ENCODE results near the gene HNF1B.

Gene HNF1B

GRCh38 chr17:37736428-37736827 lies 8.4 kb downstream of the HNF1B start:
- DNase-seq (ENCODE audit: low read depth in 2 of 2): no peak

DNA sequence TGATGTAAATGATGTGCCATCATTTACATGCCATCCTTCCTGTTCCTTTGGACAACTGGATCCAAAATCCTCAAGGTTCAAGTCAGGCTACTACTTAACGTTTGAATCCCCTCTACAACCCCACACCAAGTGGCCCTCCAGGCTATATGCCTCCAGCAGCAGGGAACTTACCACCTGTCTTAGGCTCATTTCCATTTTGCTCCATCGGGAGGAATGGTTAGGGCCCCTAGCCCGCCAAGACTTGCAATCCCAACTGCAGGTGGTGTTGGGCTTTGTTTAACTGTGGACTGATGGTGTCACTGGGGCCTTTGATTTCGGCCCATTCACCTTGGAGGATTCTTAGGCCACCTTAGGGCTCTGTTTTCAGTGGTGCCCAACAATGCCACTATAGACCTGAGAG lies 9.7 kb downstream of the HNF1B start:
- DNase-seq (ENCODE audit: low read depth in 2 of 2): no peak

DNA sequence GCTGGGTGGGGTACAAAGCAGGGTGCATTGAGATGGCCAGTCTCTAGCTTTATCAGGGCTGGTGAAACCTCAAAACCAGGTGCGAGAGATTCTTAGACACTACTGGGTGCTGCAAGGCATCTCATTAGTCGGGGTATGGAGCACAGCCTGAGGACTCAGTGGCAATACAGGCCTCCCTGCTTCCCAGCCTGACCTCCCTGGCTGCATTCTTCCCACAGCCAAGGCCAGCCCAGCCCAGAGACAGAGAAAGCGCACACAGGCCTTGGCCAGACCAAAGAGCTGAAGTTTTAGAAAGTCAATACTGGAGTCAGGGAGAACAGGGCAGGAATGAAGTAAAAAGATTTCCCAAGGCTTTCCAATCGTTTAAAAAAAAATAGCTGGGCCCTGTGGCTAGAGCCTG lies 12.5 kb downstream of the HNF1B start:
- DNase-seq (ENCODE audit: low read depth in 2 of 2): no peak

DNA sequence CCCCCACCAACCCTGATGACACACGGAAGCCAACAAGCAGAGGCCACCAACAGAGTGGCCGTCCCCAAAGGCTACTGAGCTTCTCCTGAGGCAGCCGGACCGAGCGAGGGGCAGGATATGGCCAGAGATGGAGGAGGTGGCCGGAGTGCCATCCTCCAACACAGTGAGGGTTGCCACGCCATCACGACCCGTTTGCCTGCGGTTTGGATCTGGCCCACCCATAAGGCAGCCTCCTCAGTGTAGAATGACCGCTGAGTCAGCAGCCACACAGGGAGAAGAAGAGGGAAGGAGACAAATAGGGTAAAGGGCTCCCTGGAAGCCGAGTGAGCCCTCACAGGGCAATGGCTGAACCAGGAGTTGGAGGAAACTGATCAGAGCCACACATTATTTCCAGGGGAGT lies 13.8 kb downstream of the HNF1B start:
- DNase-seq (ENCODE audit: low read depth in 2 of 2): no peak

GRCh38 chr17:37729905-37730304 lies 15.0 kb downstream of the HNF1B start:
- DNase-seq (ENCODE audit: low read depth in 2 of 2): no peak

DNA sequence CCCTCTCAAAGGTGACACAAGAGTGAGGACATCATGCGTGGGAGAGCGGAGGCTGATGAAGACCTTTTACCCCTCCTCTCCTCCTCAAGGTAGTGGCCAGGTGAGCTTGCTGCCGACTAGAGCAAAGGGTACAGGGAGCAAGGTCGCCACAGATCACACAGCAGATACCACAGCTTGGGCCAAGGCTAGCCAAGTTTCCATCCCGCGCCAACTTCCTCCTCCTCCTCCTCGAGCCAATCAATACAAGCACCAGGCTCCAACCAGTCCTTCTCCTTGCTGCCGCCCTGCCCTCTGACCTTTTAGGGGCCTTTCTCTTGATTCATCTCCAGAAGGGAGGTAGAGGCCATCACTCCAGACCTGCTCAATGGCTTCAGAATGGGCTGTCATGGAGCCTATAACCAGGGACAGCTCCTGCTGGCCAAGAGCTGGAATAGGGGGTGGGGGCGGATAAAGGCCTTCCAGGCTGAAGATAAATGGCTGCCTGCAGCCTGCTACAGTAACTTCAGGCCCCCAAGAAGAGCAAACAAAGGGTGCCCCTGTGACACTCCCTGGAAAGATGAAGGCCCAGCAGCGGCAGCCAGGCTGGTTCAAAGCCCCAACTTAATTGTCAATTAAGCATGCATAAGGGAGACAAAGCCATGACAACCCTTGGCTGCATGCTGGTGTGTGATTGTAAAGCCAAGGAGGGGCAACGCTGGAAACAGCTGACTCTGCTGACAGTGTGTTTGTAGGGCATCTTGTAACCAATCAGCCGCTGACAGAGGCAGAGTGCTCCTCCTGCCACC lies 17.8 kb downstream of the HNF1B start:
- DNase-seq (ENCODE audit: low read depth in 2 of 2): no peak

DNA sequence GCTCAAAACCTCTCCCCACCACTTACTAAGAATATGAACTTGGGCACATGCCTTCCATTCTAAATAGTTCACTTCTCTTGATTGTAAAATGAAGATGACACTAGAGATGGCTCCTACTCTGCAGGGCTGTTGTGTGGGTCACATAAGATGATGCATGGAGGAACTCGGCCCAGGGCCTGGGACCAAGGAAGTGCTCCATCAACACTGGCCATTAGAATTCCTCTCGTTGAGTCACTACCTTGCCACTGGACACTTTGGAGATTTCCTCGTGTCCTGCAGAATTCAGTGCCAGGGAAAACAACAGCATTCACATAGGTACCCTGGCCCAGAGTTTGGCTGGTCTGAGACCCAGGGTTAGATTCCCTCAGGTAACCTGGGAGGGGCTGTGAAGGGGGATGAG lies 18.6 kb downstream of the HNF1B start:
- DNase-seq (ENCODE audit: low read depth in 2 of 2): no peak

DNA sequence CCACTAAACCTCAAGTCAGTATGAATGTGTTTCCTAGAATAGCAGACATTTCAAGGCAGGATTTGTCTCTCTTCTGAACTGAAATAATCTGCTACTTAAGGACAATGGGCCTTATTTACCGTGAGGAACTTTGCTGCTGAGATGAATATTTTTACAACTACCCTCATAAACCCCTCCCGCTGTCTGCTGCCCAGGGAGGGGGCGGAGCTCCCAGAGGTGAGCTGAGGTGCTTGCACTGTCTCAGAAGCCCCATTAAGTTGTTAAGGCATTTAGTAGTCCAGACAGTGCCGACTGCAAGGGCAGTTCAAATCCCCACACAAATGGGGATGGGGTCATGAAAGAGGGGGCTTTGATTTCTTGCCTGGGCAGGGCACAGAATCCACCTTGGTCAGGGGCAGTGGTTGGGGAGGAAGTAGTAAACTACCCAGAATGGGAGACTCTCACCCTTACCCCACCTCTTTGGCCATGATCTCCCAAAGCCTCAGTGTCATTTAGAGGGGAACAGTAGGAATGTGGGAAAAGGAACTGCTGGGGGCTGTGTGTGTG lies 19.2 kb downstream of the HNF1B start:
- no peak for DNase-seq (ENCODE audit: low read depth in 2 of 2)

DNA sequence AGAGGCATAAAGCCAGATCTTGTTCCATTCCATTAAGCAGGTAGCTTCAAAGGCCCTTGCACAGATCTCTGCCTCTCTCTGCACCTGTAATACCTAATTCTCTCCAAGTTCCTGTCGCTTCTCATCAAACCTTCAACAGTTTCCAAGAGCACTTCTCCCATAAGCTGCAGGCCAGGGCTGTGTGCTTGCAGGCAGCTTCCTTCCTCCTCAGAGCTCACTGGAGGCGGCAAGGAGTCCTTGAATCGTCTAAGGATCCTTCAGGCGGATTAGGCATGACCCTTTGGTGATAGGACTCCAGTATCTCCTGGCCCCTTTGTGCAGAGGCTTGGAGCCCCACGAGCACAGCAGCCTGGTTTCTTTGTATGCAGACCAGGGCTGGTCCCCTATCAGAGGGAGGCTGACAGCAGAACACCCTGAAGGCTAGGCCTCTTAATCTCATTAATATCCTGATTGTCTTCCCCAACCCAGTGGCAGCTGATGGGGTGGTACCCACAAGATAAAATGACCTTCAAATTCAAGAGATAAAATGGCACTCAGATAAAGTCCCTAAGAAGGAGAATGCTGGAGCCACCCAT lies 19.8 kb downstream of the HNF1B start:
- DNase-seq (ENCODE audit: low read depth in 2 of 2): no peak

GRCh38 chr17:37720989-37721388 lies 23.9 kb downstream of the HNF1B start:
- no peak for DNase-seq (ENCODE audit: low read depth in 2 of 2)

DNA sequence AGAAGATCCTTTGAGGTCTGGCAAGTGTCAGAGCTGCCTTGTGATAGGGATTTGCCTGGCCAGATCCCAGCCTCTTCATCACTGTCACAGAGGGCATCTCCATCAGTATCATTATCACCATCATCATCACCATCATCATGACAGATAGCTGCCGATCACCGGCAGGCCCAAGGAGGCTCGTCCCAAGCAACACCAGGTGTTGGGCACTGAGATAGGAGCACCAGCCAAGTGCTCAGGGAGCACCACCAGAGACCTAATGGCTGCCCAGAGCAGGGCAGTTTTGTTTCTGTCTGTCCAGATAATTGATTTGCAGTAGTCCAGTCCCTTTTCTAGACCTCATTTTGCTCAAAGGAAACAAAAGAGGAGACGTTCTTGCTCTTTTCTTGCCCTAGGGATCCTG lies 25.0 kb downstream of the HNF1B start:
- no peak for DNase-seq (ENCODE audit: low read depth in 2 of 2)

- no peak for DNase-seq (ENCODE audit: low read depth in 2 of 2)
Observed at GRCh38 chr17:37718324-37719048, 26.4 kb downstream of the HNF1B start.

DNA sequence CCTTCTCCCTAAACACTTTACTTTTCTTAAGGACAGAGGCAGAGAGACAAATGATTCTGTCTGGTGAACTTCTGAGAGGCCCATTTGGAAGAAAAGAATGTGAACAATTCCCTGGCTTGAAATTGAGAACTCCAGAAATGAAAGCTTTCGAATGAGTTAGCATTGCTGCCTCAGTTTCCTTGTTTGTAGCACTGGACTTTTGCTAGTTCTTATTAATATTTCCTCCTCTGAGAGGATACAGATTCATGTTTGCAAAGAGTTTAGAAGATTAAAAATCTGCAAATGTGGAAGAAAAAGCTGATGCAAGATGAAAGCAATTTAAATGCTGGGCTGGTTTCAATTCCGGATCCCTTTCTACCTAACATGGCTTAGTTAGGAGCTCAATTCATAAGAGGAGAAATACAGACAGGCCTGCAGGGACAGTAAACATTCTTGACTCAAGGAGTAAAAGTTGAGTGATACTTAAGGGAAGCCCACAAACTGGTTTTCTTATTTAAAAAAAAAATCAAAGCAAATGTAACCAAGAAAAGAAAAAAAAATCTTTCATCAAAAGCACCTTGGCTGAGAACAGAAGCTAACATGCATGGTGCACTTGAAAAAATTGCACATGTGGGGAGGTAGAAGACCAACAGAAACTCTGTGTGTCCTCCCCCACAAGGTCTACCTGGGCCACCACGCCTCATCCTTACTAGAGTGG lies 27.1 kb downstream of the HNF1B start:
- DNase-seq (ENCODE audit: low read depth in 2 of 2): no peak

DNA sequence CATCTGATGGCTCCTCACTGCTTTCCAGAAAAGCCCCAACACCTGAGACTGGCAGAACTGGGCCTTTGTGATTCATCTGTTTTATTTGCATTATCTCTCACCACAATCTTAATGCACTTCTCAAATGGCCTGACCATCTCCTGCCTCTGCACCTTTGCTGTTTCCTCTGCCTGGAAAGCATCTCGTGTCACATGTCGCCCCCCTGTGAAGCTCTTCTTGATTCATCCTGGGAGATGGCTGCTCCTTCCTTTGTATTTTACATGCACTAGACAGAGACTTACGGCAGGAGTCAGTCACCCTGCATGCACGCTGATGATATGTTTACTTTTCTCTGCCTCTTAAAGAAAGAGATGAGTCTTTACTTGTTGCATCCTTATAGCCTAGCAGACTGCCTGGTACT lies 30.0 kb downstream of the HNF1B start:
- no peak for DNase-seq (ENCODE audit: low read depth in 2 of 2)

DNA sequence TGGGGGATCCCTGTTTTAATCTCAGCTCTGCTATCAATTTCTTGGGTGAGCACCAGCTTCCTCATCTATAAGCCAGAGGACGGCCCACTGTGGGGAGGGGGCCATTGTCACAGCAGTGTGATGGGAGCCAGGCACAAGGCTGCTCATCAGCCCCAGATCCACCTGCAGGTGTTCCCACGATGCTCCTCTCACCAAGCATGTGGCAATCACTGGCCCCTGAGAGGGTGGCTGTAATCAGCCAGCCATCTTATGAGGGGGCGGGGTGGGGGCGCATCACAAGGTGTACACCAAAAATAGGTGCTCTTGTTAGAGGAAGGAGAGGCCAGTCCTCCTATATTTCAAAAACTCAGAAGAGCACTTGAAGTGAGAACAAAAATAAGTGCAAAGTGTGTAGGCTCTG lies 31.2 kb downstream of the HNF1B start:
- no peak for DNase-seq (ENCODE audit: low read depth in 2 of 2)

DNA sequence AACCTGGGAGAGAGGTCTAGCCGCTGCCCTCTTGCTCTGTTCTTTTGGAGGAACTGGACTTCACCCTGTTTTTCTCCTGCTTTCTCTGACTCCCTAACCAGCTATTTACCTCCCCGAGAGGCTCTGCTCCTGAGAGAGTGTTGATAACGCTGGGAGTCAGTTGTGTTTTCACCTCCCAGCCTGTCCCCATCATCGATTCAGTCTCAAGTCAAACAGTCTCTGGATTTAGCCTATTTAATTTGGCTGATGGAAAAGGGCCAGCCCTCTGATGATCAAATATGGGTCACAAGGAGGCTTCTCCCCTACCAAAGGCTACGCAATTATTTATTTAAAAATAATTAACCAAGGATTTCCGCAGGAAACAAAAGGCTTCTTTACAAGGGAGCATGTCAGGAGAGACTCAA lies 31.8 kb downstream of the HNF1B start:
- no peak for DNase-seq (ENCODE audit: low read depth in 2 of 2)

DNA sequence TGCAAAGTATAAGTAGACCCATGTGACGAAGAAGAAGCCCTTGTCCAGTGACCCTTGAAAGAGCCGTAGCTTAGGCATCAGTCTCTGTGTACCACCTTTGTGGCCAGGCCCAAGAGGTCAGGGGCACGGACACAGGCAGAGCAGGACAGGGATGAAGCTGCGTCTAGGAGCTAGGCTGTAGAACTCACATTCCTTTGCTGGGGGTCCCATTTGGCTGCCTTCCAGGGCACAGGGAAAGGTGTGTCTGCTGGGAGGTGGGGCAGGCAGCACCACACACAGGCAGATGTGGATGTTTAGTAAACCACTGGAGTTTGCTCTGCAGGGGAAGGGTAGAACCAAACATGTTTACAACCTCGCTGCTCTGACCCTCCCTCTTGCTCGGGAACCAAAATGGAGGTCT lies 33.7 kb downstream of the HNF1B start:
- DNase-seq (ENCODE audit: low read depth in 2 of 2): no peak

GRCh38 chr17:37710344-37710886 lies 34.4 kb downstream of the HNF1B start:
- DNase-seq (ENCODE audit: low read depth in 2 of 2): no peak

DNA sequence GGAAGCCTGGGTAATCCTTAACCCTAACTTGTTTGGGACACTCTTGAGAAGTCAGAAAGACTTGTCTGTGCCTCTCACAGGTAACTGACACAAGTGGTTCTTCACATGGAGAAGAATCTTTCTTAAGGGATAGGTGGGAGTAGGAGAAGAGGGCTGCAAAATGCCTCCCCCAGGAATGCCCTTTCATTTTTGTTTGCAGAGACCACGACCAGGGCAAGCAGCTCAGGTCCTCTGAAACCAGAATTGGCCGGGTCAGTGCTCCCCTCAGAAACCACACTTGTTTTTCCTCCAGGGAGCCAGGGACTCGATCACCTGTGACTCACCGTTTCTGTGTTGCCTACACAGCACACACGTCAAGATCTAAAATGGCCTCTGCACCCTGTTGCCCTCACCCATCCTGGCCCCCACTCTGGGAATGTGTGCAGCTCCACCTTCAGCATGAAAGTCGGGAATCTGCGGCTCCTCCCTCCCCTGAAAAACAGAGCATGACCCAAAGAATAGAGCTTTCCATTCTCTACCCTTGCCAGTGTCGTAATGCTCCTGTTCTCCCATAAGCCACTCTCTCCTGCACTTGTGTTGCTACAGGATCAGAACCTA lies 36.1 kb downstream of the HNF1B start:
- no peak for DNase-seq (ENCODE audit: low read depth in 2 of 2)

GRCh38 chr17:37708008-37708615 lies 36.7 kb downstream of the HNF1B start:
- DNase-seq (ENCODE audit: low read depth in 2 of 2): no peak

- no peak for DNase-seq (ENCODE audit: low read depth in 2 of 2)
Observed at GRCh38 chr17:37706446-37706845, 38.4 kb downstream of the HNF1B start.

Measured in stimulated activated CD8-positive, alpha-beta memory T cell treated with anti-CD3 and anti-CD28 coated beads, Interleukin-2, amount 100 ng/mL, for 1 hour (primary cell).